ENCODE results near the gene PSRC1.

Gene PSRC1

GRCh38 chr1:109315288-109315687 is 32.3 kb upstream of the PSRC1 start:
- Histone ChIP-seq H3K9me2 (replicated peaks; ENCODE audit: insufficient read depth, low read length) (no peaks in the 10 kb centered on the region), H3K79me2 (ENCODE audit: insufficient read depth, low read length) (no peaks in the 10 kb centered on the region), H3K4me2 (ENCODE audit: low read depth, low read length, poor library complexity, severe bottlenecking) (no peak overlapping the region), H3K9me3 (ENCODE audit: insufficient read depth, low read length) (no peaks in the 10 kb centered on the region), H2AFZ (ENCODE audit: low read depth, low read length, severe bottlenecking) (no peak overlapping the region), H3K36me3 (ENCODE audit: low read length) (no peaks in the 10 kb centered on the region), H3K27me3 (ENCODE audit: low read length) (no peaks in the 10 kb centered on the region), H3K4me3 (ENCODE audit: insufficient read depth, low read length, poor library complexity, severe bottlenecking) (no peak overlapping the region), H3F3A (ENCODE audit: insufficient read depth) (no peaks in the 10 kb centered on the region), H4K20me1 (ENCODE audit: low read depth, low read length) (no peaks in the 10 kb centered on the region), H3K27ac (ENCODE audit: low read depth, low read length) (no peak overlapping the region), H3K9ac (ENCODE audit: low read length) (no peak overlapping the region)
- TF ChIP-seq CTCF (IDR thresholded peaks at IDR 0.05; ENCODE audit: insufficient read depth, low read length, poor library complexity, severe bottlenecking) (no peak), EZH2phosphoT487 (conservative IDR thresholded peaks at IDR 0.05; ENCODE audit: low read length) (no peak)

GRCh38 chr1:109314795-109315194 is 31.9 kb upstream of the PSRC1 start:
- Histone ChIP-seq H3K9ac (ENCODE audit: low read length) (no peak overlapping the region), H3K4me2 (ENCODE audit: low read depth, low read length, poor library complexity, severe bottlenecking) (no peak overlapping the region), H3K4me3 (ENCODE audit: insufficient read depth, low read length, poor library complexity, severe bottlenecking) (no peak overlapping the region), H3K27ac (ENCODE audit: low read depth, low read length) (no peak overlapping the region), H3K79me2 (ENCODE audit: insufficient read depth, low read length) (no peaks in the 10 kb centered on the region), H4K20me1 (ENCODE audit: low read depth, low read length) (no peaks in the 10 kb centered on the region), H3K36me3 (ENCODE audit: low read length) (no peaks in the 10 kb centered on the region), H3K27me3 (ENCODE audit: low read length) (no peaks in the 10 kb centered on the region), H3F3A (ENCODE audit: insufficient read depth) (no peaks in the 10 kb centered on the region), H3K9me3 (ENCODE audit: insufficient read depth, low read length) (no peaks in the 10 kb centered on the region), H2AFZ (ENCODE audit: low read depth, low read length, severe bottlenecking) (no peak overlapping the region), H3K9me2 (replicated peaks; ENCODE audit: insufficient read depth, low read length) (no peaks in the 10 kb centered on the region)
- TF ChIP-seq EZH2phosphoT487 (conservative IDR thresholded peaks at IDR 0.05; ENCODE audit: low read length) (no peak), CTCF (IDR thresholded peaks at IDR 0.05; ENCODE audit: insufficient read depth, low read length, poor library complexity, severe bottlenecking) (no peak)

GRCh38 chr1:109312978-109313775 is 30.2 kb upstream of the PSRC1 start:
- no peaks in the 10 kb centered on the region for H3F3A ChIP-seq (ENCODE audit: insufficient read depth)
- no peak overlapping the region for H3K9ac ChIP-seq (ENCODE audit: low read length)
- no peak overlapping the region for H2AFZ ChIP-seq (ENCODE audit: low read depth, low read length, severe bottlenecking)
- H4K20me1 ChIP-seq (ENCODE audit: low read depth, low read length), result no peaks in the 10 kb centered on the region
- H3K9me3 ChIP-seq (ENCODE audit: insufficient read depth, low read length), result no peaks in the 10 kb centered on the region
- no peaks in the 10 kb centered on the region for H3K79me2 ChIP-seq (ENCODE audit: insufficient read depth, low read length)
- no peak overlapping the region for H3K4me3 ChIP-seq (ENCODE audit: insufficient read depth, low read length, poor library complexity, severe bottlenecking)
- no peaks in the 10 kb centered on the region for H3K27me3 ChIP-seq (ENCODE audit: low read length)
- no peak overlapping the region for H3K4me2 ChIP-seq (ENCODE audit: low read depth, low read length, poor library complexity, severe bottlenecking)
- no peaks in the 10 kb centered on the region for H3K36me3 ChIP-seq (ENCODE audit: low read length)
- TF ChIP-seq CTCF (IDR thresholded peaks at IDR 0.05; ENCODE audit: insufficient read depth, low read length, poor library complexity, severe bottlenecking), result no peak
- TF ChIP-seq EZH2phosphoT487 (conservative IDR thresholded peaks at IDR 0.05; ENCODE audit: low read length), result no peak
- H3K9me2 ChIP-seq (replicated peaks; ENCODE audit: insufficient read depth, low read length), result no peaks in the 10 kb centered on the region
- H3K27ac ChIP-seq (ENCODE audit: low read depth, low read length), result no peak overlapping the region
